ENCODE measurements around the gene DOCK1.

DNA sequence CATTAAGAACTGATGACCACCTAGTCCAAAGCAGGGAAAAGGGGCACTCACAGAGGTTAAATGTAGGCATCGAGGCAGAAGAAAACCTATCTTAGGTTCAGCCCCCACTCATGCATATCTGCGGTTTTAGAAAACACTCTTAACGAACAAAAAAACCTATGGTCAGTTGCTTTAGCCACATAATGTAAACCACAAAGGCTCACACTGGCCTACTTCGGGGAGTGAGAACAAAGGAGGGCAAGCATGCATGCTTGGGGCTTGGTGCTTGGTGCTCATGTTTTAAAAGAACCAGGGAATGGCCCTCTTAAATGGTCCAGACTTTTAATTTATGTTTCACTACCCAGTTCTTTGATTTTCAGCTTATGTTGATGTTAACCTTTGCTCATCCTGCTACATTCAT lies 276.9 kb downstream of the DOCK1 start:
- TF ChIP-seq, protein P1, sequence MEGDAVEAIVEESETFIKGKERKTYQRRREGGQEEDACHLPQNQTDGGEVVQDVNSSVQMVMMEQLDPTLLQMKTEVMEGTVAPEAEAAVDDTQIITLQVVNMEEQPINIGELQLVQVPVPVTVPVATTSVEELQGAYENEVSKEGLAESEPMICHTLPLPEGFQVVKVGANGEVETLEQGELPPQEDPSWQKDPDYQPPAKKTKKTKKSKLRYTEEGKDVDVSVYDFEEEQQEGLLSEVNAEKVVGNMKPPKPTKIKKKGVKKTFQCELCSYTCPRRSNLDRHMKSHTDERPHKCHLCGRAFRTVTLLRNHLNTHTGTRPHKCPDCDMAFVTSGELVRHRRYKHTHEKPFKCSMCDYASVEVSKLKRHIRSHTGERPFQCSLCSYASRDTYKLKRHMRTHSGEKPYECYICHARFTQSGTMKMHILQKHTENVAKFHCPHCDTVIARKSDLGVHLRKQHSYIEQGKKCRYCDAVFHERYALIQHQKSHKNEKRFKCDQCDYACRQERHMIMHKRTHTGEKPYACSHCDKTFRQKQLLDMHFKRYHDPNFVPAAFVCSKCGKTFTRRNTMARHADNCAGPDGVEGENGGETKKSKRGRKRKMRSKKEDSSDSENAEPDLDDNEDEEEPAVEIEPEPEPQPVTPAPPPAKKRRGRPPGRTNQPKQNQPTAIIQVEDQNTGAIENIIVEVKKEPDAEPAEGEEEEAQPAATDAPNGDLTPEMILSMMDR (conservative IDR thresholded peaks at IDR 0.05), result no peak
- no peak for TF ChIP-seq ZFX (IDR thresholded peaks at IDR 0.05)

Measured in C4-2B (cell line).